DND-41 (cell line): ENCODE measurements around the gene CD93.

Experiments
- CTCF ChIP-seq: IDR thresholded peaks from 2 replicates; pipeline ENCODE4 v1.5.1; 2012; ENCODE audit warnings: borderline replicate concordance, low read length, moderate library complexity, mild to moderate bottlenecking; ENCODE audit not compliant: poor library complexity, severe bottlenecking; ENCODE audit errors: extremely low read depth
- EZH2 ChIP-seq: IDR thresholded peaks from 3 replicates; pipeline ENCODE4 v1.6.1; 2012; ENCODE audit warnings: borderline replicate concordance, low read depth, mild to moderate bottlenecking, moderate library complexity, low read length, inconsistent platforms; ENCODE audit not compliant: severe bottlenecking

DNA sequence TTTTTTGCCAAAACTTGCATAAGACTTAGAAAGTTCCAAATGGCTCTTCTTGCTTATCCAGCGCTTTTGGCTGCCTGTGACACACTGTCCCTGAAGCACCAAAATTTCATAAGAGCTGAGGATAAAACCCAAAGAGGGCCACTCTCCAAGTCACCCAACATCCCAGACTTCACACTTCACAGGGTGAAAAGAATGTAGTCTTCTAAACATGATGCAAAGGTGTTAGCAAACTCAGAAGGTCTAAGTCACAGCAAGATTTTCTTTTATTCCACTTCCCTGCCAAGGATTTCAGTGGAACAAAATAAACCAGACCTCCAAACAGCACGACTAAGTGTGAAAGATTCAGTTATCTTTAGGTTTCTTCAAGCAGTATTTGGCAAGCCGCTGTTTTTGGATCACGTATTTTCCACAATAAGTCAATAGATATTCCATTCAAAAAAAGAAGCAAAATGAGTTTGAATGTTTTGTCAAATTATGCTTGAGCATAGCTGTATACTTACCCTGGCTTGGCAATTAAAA is 44.6 kb upstream of the CD93 start:
- TF ChIP-seq CTCF (no peak), EZH2 (no peak)
